Measurements from ENCODE around the gene PAXIP1. TPM values are rescaled to one million over a fixed set of nuclear protein-coding genes. Genes with fewer than 3 reads are reported as not detected.
"Not testable (repeated sequence)": the region's sequence is repeated elsewhere in the genome, so short reads cannot be mapped to it uniquely, and the experiment has no call there.

PAXIP1 gene
- total RNA-seq, 6 experiments from 2014 or later: 5.2 to 9.3 (median 7.4) TPM

DNA sequence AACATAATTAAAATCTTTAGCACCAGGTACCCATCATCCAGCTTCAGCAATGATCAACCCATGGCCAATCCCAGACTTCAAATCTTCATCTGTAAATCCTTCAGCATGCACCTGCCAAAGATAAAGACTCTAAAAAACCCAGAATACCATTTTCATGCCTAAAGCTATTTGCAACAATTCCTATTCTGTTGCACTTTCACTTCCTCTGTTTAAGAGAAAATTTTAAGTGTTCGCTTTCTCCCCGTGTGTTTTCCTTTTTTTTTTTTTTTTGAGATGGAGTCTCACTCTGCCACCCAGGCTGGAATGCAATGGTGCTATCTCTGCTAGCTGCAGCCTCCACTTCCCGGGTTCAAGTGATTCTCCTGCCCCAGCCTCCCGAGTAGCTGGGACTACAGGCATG, 35.4 kb upstream of the PAXIP1 start:
- Mint-ChIP-seq H3K4me1 (ENCODE audit: low read depth) (no peaks in the 10 kb centered on the region), H3K9me3 (peaks cover 3% of the 10 kb centered on the region; the same call in 1 of the 2 replicates), H3K27me3 (ENCODE audit: insufficient read depth) (peaks cover 2% of the 10 kb centered on the region; the same call in 1 of the 2 replicates), H3K27ac (no peak overlapping the region), H3K4me3 (no peak overlapping the region), H3K36me3 (ENCODE audit: low read depth) (no peaks in the 10 kb centered on the region)
- TF ChIP-seq, protein P1, sequence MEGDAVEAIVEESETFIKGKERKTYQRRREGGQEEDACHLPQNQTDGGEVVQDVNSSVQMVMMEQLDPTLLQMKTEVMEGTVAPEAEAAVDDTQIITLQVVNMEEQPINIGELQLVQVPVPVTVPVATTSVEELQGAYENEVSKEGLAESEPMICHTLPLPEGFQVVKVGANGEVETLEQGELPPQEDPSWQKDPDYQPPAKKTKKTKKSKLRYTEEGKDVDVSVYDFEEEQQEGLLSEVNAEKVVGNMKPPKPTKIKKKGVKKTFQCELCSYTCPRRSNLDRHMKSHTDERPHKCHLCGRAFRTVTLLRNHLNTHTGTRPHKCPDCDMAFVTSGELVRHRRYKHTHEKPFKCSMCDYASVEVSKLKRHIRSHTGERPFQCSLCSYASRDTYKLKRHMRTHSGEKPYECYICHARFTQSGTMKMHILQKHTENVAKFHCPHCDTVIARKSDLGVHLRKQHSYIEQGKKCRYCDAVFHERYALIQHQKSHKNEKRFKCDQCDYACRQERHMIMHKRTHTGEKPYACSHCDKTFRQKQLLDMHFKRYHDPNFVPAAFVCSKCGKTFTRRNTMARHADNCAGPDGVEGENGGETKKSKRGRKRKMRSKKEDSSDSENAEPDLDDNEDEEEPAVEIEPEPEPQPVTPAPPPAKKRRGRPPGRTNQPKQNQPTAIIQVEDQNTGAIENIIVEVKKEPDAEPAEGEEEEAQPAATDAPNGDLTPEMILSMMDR (IDR thresholded peaks at IDR 0.05): no peak
- DNase-seq: no peak

GRCh38 chr7:155034495-155034894, 31.6 kb upstream of the PAXIP1 start:
- not testable (repeated sequence) for H3K9me3 Mint-ChIP-seq; H3K4me3 Mint-ChIP-seq; H3K27me3 Mint-ChIP-seq (ENCODE audit: insufficient read depth); H3K4me1 Mint-ChIP-seq (ENCODE audit: low read depth); H3K27ac Mint-ChIP-seq; DNase-seq; H3K36me3 Mint-ChIP-seq (ENCODE audit: low read depth)

DNA sequence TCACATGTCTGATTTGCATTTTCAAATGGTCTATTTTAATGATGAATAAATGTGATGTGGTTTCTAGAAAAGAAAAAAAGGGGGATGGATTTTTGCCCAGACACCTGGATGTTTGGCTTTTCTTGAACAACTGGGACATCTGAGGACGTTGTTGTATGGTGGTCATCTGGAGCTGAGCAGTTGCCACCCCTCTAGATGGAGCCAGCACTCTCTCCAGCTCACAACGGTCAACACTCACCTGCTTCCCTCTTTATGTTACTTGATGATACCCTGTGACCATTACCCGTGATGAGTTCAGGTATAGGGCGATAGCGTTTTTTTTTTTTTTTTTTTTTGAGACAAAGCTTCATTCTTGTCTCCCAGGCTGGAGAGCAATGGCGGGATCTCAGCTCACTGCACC, 30.1 kb upstream of the PAXIP1 start:
- Mint-ChIP-seq H3K27ac (no peak overlapping the region), H3K9me3 (peaks cover 3% of the 10 kb centered on the region; the same call in 1 of the 2 replicates), H3K4me3 (no peak overlapping the region), H3K36me3 (ENCODE audit: low read depth) (no peaks in the 10 kb centered on the region), H3K27me3 (ENCODE audit: insufficient read depth) (peaks cover 2% of the 10 kb centered on the region; the same call in 1 of the 2 replicates), H3K4me1 (ENCODE audit: low read depth) (no peaks in the 10 kb centered on the region)
- DNase-seq: no peak
- TF ChIP-seq, protein P1 (IDR thresholded peaks at IDR 0.05): no peak

- H3K4me3 Mint-ChIP-seq: no peak overlapping the region
- H3K36me3 Mint-ChIP-seq (ENCODE audit: low read depth): no peaks in the 10 kb centered on the region
Observed at GRCh38 chr7:155027879-155028278, 25.0 kb upstream of the PAXIP1 start.

DNA sequence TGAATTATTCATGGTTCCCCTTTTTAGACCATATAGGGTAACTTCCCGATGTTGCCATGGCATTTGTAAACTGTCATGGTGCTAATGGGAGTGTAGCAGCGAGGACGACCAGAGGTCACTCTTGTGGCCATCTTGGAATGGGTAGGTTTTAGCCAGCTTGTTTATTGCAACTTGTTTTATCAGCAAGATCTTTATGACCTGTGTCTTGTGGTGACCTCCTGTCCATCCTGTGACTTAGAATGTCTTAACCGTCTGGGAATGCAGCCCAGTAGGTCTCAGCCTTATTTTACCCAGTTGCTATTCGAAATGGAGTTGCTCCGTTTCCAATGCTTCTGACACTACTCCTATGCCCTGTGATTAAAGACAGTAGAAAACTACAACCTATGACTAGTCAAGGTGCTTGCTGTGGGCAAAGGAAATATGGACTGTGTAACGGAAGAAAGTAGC, 18.8 kb upstream of the PAXIP1 start:
- no peaks in the 10 kb centered on the region for H3K9me3 Mint-ChIP-seq
- no peak for DNase-seq
- peaks cover 15% of the 10 kb centered on the region for H3K27me3 Mint-ChIP-seq (ENCODE audit: insufficient read depth)
- TF ChIP-seq, protein P1 (IDR thresholded peaks at IDR 0.05): no peak
- H3K27ac Mint-ChIP-seq: no peak overlapping the region
- no peaks in the 10 kb centered on the region for H3K4me1 Mint-ChIP-seq (ENCODE audit: low read depth)
- no peak overlapping the region for H3K4me3 Mint-ChIP-seq
- no peaks in the 10 kb centered on the region for H3K36me3 Mint-ChIP-seq (ENCODE audit: low read depth)

More at GRCh38 chr7:155027879-155028278, 25.0 kb upstream of the PAXIP1 start:
- no peaks in the 10 kb centered on the region for H3K9me3 Mint-ChIP-seq
- H3K27ac Mint-ChIP-seq: no peak overlapping the region
- peaks cover 6% of the 10 kb centered on the region for H3K27me3 Mint-ChIP-seq (ENCODE audit: insufficient read depth)
- DNase-seq: no peak
- TF ChIP-seq, protein P1 (IDR thresholded peaks at IDR 0.05): no peak
- no peaks in the 10 kb centered on the region for H3K4me1 Mint-ChIP-seq (ENCODE audit: low read depth)

GRCh38 chr7:155020996-155021395, 18.1 kb upstream of the PAXIP1 start:
- Mint-ChIP-seq H3K27ac (no peak overlapping the region), H3K27me3 (ENCODE audit: insufficient read depth) (peaks cover 14% of the 10 kb centered on the region)

More at GRCh38 chr7:155020996-155021395, 18.1 kb upstream of the PAXIP1 start:
- H3K36me3 Mint-ChIP-seq (ENCODE audit: low read depth): no peaks in the 10 kb centered on the region
- TF ChIP-seq, protein P1 (IDR thresholded peaks at IDR 0.05): no peak
- H3K9me3 Mint-ChIP-seq: no peaks in the 10 kb centered on the region
- H3K4me3 Mint-ChIP-seq: no peak overlapping the region
- no peaks in the 10 kb centered on the region for H3K4me1 Mint-ChIP-seq (ENCODE audit: low read depth)
- DNase-seq: no peak
